ENCODE results near the gene SMYD3. TPM values are rescaled to one million over a fixed set of nuclear protein-coding genes. Genes with fewer than 3 reads are reported as not detected.

SMYD3 gene
- total and polyA plus RNA-seq, 10 of the 15 experiments (the other 5 are each of a cell fraction or from before 2014, with no cell fraction given), result 18.3 to 54.0 (median 24.8) TPM

- TF ChIP-seq ATF2 (IDR thresholded peaks at IDR 0.05; ENCODE audit: low read length) (peak; percentile 68), SMAD1 (IDR thresholded peaks at IDR 0.05; ENCODE audit: low read depth, partially characterized antibody) (no peak), BCL11A (IDR thresholded peaks at IDR 0.05; ENCODE audit: low read depth, low read length) (peak; percentile 71), IRF5 (IDR thresholded peaks at IDR 0.05; ENCODE audit: borderline replicate concordance) (no peak), RUNX3 (IDR thresholded peaks at IDR 0.05; ENCODE audit: low read length) (peak; percentile 89), SP1 (IDR thresholded peaks at IDR 0.05; ENCODE audit: low read depth, low read length) (no peak), NKRF (conservative IDR thresholded peaks at IDR 0.05) (no peak), SPI1 (IDR thresholded peaks at IDR 0.05; ENCODE audit: borderline replicate concordance, insufficient read depth, low read depth, low read length) (peak; percentile 95), GABPA (IDR thresholded peaks at IDR 0.05; ENCODE audit: low read depth) (no peak; the same call in 1 of the 2 replicates), JUNB (IDR thresholded peaks at IDR 0.05) (peak; percentile 70), ZBTB33 (IDR thresholded peaks at IDR 0.05) (no peak), TAF1 (IDR thresholded peaks at IDR 0.05; ENCODE audit: borderline replicate concordance, low read depth, low read length) (no peak), POU2F2 (IDR thresholded peaks at IDR 0.05; ENCODE audit: borderline replicate concordance, low read depth, low read length) (peak; percentile 77; the same call in 1 of the 3 replicates), USF1 (IDR thresholded peaks at IDR 0.05; ENCODE audit: borderline replicate concordance, extremely low read length, insufficient read depth, low read depth, low read length) (no peak), ZNF24 (IDR thresholded peaks at IDR 0.05) (peak; percentile 50), RB1 (IDR thresholded peaks at IDR 0.05; ENCODE audit: borderline replicate concordance) (no peak), REST (IDR thresholded peaks at IDR 0.05; ENCODE audit: low read depth, low read length) (no peak), KDM1A (IDR thresholded peaks at IDR 0.05; ENCODE audit: borderline replicate concordance) (no peak)
These were observed 292.2 kb downstream of the SMYD3 start (continued) for GRCh38 chr1:246214708-246215509.
